Progenitor cell of endocrine pancreas (in vitro differentiated cells): ENCODE measurements around the gene CSMD2. TPM values are rescaled to one million over a fixed set of nuclear protein-coding genes. Genes with fewer than 3 reads are reported as not detected.

ENCODE experiments used
- DNase-seq: peaks from one replicate; pipeline ENCODE4 v3.0.0; 2021; ENCODE audit warnings: low spot score; ENCODE audit not compliant: unreplicated experiment
- H3K27ac Mint-ChIP-seq: 2 replicates; pipeline ENCODE4 v1.8.0; 2021; ENCODE audit warnings: mild to moderate bottlenecking, moderate library complexity, mixed read lengths
- H3K27me3 Mint-ChIP-seq: 2 replicates; pipeline ENCODE4 v1.8.0; 2021; ENCODE audit warnings: mixed read lengths
- H3K36me3 Mint-ChIP-seq: 2 replicates; pipeline ENCODE4 v1.8.0; 2022; ENCODE audit warnings: mixed read lengths; ENCODE audit not compliant: insufficient read depth
- H3K4me1 Mint-ChIP-seq: 2 replicates; pipeline ENCODE4 v1.8.0; 2021; ENCODE audit warnings: low read depth, mixed read lengths
- H3K4me3 Mint-ChIP-seq: 2 replicates; pipeline ENCODE4 v1.8.0; 2021; ENCODE audit warnings: low read depth, mild to moderate bottlenecking, moderate library complexity, mixed read lengths
- H3K9me3 Mint-ChIP-seq: 2 replicates; pipeline ENCODE4 v1.8.0; 2021; ENCODE audit warnings: low read depth, mixed read lengths
- CTCF ChIP-seq: fragments of 200-600 bp; sonication (generic); IDR thresholded peaks from one replicate; pipeline ENCODE4 v1.5.0; 2021; ENCODE audit warnings: antibody characterized with exemption, mild to moderate bottlenecking; ENCODE audit not compliant: unreplicated experiment
- total RNA-seq: library from RNA; stranded (reverse); gene quantifications from 2 replicates; pipeline ENCODE4 v1.2.1, GENCODE V29; 2021

CSMD2 gene
- total RNA-seq, 1 donor from 2014 or later, result 0.38 TPM

GRCh38 chr1:33723251-33723650 is 441.8 kb downstream of the CSMD2 start:
- no peak overlapping the region for H3K4me3 Mint-ChIP-seq
- no peaks in the 10 kb centered on the region for H3K4me1 Mint-ChIP-seq
- no peaks in the 10 kb centered on the region for H3K36me3 Mint-ChIP-seq
- no peak for DNase-seq
- peaks cover 13% of the 10 kb centered on the region for H3K27me3 Mint-ChIP-seq
- H3K9me3 Mint-ChIP-seq, result no peaks in the 10 kb centered on the region
- no peak overlapping the region for H3K27ac Mint-ChIP-seq
- no peak for TF ChIP-seq CTCF

- Mint-ChIP-seq H3K27ac (no peak overlapping the region), H3K36me3 (no peaks in the 10 kb centered on the region), H3K4me1 (no peaks in the 10 kb centered on the region), H3K9me3 (no peaks in the 10 kb centered on the region), H3K4me3 (no peak overlapping the region), H3K27me3 (peaks cover 26% of the 10 kb centered on the region)
- no peak for DNase-seq
- TF ChIP-seq CTCF, result no peak
These were observed 443.7 kb downstream of the CSMD2 start for GRCh38 chr1:33721301-33721815.

- no peak overlapping the region for H3K4me3 Mint-ChIP-seq
- H3K4me1 Mint-ChIP-seq, result no peaks in the 10 kb centered on the region
- no peak for TF ChIP-seq CTCF
- DNase-seq, result no peak
- no peaks in the 10 kb centered on the region for H3K9me3 Mint-ChIP-seq
- no peak overlapping the region for H3K27ac Mint-ChIP-seq
- peaks cover 34% of the 10 kb centered on the region for H3K27me3 Mint-ChIP-seq
- no peaks in the 10 kb centered on the region for H3K36me3 Mint-ChIP-seq
These were observed 445.0 kb downstream of the CSMD2 start for GRCh38 chr1:33719771-33720670.

DNA sequence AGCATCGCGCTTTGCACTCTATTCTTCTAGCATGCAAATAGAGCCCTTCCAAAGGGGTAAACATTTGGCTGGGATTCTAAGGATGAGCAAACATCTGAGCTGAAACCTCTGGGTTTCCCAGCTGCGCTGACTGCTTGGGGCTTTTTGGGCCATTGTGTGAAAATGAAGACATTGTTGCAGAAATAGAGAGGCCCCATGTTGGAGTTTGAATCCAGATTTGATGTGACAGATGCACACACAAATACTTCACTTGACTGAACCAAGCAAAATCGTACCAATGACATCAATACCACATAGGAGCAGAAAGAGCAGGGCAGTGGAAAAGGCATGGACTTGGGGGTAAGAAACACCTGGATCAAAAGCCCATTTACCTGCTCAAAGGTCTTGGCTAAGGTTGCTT is 445.7 kb downstream of the CSMD2 start:
- Mint-ChIP-seq H3K36me3 (no peaks in the 10 kb centered on the region), H3K9me3 (no peaks in the 10 kb centered on the region), H3K4me3 (no peak overlapping the region), H3K27ac (no peak overlapping the region), H3K4me1 (no peaks in the 10 kb centered on the region), H3K27me3 (peaks cover 39% of the 10 kb centered on the region)
- no peak for DNase-seq
- no peak for TF ChIP-seq CTCF

GRCh38 chr1:33718186-33718585 is 446.8 kb downstream of the CSMD2 start:
- no peak overlapping the region for H3K4me3 Mint-ChIP-seq
- no peak for DNase-seq
- no peaks in the 10 kb centered on the region for H3K36me3 Mint-ChIP-seq
- no peak for TF ChIP-seq CTCF
- H3K27ac Mint-ChIP-seq, result no peak overlapping the region
- no peaks in the 10 kb centered on the region for H3K9me3 Mint-ChIP-seq
- H3K4me1 Mint-ChIP-seq, result no peaks in the 10 kb centered on the region
- peaks cover 44% of the 10 kb centered on the region for H3K27me3 Mint-ChIP-seq
